ENCODE data around the gene KRT1. TPM values are rescaled to one million over a fixed set of nuclear protein-coding genes. Genes with fewer than 3 reads are reported as not detected.
"Not testable (repeated sequence)": the region's sequence is repeated elsewhere in the genome, so short reads cannot be mapped to it uniquely, and the experiment has no call there.

The KRT1 gene
- total RNA-seq, 2 experiments from 2014 or later, result not detected

DNA sequence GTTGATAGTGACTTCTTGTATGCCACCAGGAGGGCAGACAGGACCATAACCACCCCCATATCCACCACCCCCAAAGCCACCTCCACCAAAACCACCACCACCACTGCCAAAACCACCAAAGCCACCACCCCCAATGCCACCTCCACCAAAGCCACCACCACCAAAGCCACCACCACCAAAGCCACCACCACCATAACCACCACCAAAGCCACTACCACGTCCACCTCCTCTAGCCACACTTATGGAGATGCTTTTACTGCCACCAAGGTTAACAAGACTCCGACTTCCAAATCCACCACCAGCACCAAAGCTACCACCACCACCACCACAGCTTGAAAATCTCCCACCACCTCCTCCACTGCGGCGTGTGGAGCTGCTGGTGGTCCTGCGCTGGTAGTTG, 332 bp downstream of the KRT1 start:
- no peak for DNase-seq
- H3K27me3 Mint-ChIP-seq, result no peaks in the 10 kb centered on the region
- H3K4me1 Mint-ChIP-seq, result peaks cover 35% of the 10 kb centered on the region
- intact Hi-C loops (cut with DNase I, micrococcal nuclease), result no loop called here
- H3K27ac Mint-ChIP-seq, result no peak overlapping the region
- ATAC-seq, result no peak
- ChIA-PET POLR2A (no interaction called here), CTCF (interaction anchor here (0.6 to 0.9 kb wide), 3 partner anchors 18 to 1587 kb away, joined by 3 to 4 read pairs (median 3); no protein-coding TSS in a partner anchor)
- no peaks in the 10 kb centered on the region for H3K9me3 Mint-ChIP-seq (ENCODE audit: low read depth)
- H3K36me3 Mint-ChIP-seq (ENCODE audit: low read depth), result no peaks in the 10 kb centered on the region
- no peak overlapping the region for H3K4me3 Mint-ChIP-seq

- Mint-ChIP-seq H3K4me3 (no peak overlapping the region), H3K9me3 (ENCODE audit: low read depth) (no peaks in the 10 kb centered on the region), H3K27ac (no peak overlapping the region), H3K36me3 (ENCODE audit: low read depth) (no peaks in the 10 kb centered on the region), H3K27me3 (no peaks in the 10 kb centered on the region), H3K4me1 (peaks cover 36% of the 10 kb centered on the region)
- DNase-seq (no peak), ATAC-seq (no peak)
- intact Hi-C loops (cut with DNase I, micrococcal nuclease), result no loop called here
- ChIA-PET POLR2A (no interaction called here), CTCF (interaction anchor here (0.6 kb wide), 1 partner anchor 67 kb away, joined by 3 read pairs; no protein-coding TSS in a partner anchor)
Observed at GRCh38 chr12:52677671-52678070, 2.5 kb downstream of the KRT1 start.

- ChIA-PET POLR2A (no interaction called here), CTCF (interaction anchor here (0.5 to 0.6 kb wide), 2 partner anchors 9 to 1849 kb away, joined by 3 to 4 read pairs; no protein-coding TSS in a partner anchor)
- DNase-seq, result no peak
- intact Hi-C loops (cut with DNase I, micrococcal nuclease), result no loop called here
- H3K4me3 Mint-ChIP-seq, result no peak overlapping the region
- H3K9me3 Mint-ChIP-seq (ENCODE audit: low read depth), result no peaks in the 10 kb centered on the region
- H3K27me3 Mint-ChIP-seq, result no peaks in the 10 kb centered on the region
- H3K4me1 Mint-ChIP-seq, result peaks cover 31% of the 10 kb centered on the region
- H3K27ac Mint-ChIP-seq, result no peak overlapping the region
- no peak for ATAC-seq
- H3K36me3 Mint-ChIP-seq (ENCODE audit: low read depth), result no peaks in the 10 kb centered on the region
Observed at GRCh38 chr12:52677126-52677525, 3.1 kb downstream of the KRT1 start.

- POLR2A ChIA-PET, result no interaction called here
- no peak for ATAC-seq
- CTCF ChIA-PET, result interaction anchor here (2.0 kb wide), 1 partner anchor 209 kb away, joined by 6 read pairs; no protein-coding TSS in a partner anchor
Observed at GRCh38 chr12:52676163-52676562, 4.0 kb downstream of the KRT1 start.

GRCh38 chr12:52675301-52675701, 4.9 kb downstream of the KRT1 start:
- Mint-ChIP-seq H3K27ac (no peak overlapping the region), H3K4me3 (no peak overlapping the region), H3K27me3 (no peaks in the 10 kb centered on the region), H3K36me3 (ENCODE audit: low read depth) (no peaks in the 10 kb centered on the region), H3K4me1 (peaks cover 13% of the 10 kb centered on the region), H3K9me3 (ENCODE audit: low read depth) (no peaks in the 10 kb centered on the region)
- ChIA-PET CTCF (interaction anchor here (2.0 kb wide), 1 partner anchor 210 kb away, joined by 6 read pairs; no protein-coding TSS in a partner anchor), POLR2A (no interaction called here)
- intact Hi-C loops (cut with DNase I, micrococcal nuclease), result no loop called here
- no peak for ATAC-seq
- no peak for DNase-seq

More at GRCh38 chr12:52676163-52676562, 4.0 kb downstream of the KRT1 start:
- Mint-ChIP-seq H3K27me3 (no peaks in the 10 kb centered on the region), H3K27ac (no peak overlapping the region), H3K9me3 (ENCODE audit: low read depth) (no peaks in the 10 kb centered on the region), H3K4me1 (peaks cover 21% of the 10 kb centered on the region), H3K36me3 (ENCODE audit: low read depth) (no peaks in the 10 kb centered on the region), H3K4me3 (no peak overlapping the region)
- DNase-seq, result no peak
- intact Hi-C loops (cut with DNase I, micrococcal nuclease), result no loop called here

DNA sequence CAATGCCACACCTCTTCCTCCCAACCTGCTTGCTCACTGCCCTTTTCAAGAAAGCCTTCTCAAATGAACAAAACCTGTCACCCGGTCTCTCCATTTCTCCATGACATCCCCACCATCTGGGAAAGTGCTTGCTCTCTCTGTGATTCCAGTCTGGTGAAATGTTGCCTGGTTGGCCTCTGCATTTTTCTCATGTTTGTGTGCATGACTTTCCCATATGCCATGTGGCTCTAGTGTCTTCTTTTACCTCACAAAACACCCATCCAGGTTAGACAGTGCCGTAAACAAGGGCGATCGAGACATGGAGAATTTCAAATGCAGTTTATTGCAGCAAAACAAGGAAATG, 5.8 kb downstream of the KRT1 start:
- Mint-ChIP-seq H3K9me3 (ENCODE audit: low read depth) (no peaks in the 10 kb centered on the region), H3K27me3 (no peaks in the 10 kb centered on the region), H3K27ac (no peak overlapping the region), H3K4me1 (peaks cover 10% of the 10 kb centered on the region), H3K36me3 (ENCODE audit: low read depth) (no peaks in the 10 kb centered on the region), H3K4me3 (no peak overlapping the region)
- CTCF ChIA-PET, result interaction anchor here (2.0 kb wide), 1 partner anchor 211 kb away, joined by 6 read pairs; no protein-coding TSS in a partner anchor
- POLR2A ChIA-PET, result no interaction called here
- no peak for ATAC-seq
- DNase-seq, result no peak
- intact Hi-C loops (cut with DNase I, micrococcal nuclease), result no loop called here

GRCh38 chr12:52673713-52674432, 6.3 kb downstream of the KRT1 start:
- Mint-ChIP-seq H3K9me3 (ENCODE audit: low read depth) (no peaks in the 10 kb centered on the region), H3K27ac (no peak overlapping the region), H3K36me3 (ENCODE audit: low read depth) (no peaks in the 10 kb centered on the region), H3K4me3 (no peak overlapping the region), H3K27me3 (no peaks in the 10 kb centered on the region), H3K4me1 (peaks cover 10% of the 10 kb centered on the region)
- CTCF ChIA-PET, result interaction anchor here (2.0 kb wide), 1 partner anchor 211 kb away, joined by 6 read pairs; no protein-coding TSS in a partner anchor
- ATAC-seq (no peak), DNase-seq (no peak)
- POLR2A ChIA-PET, result no interaction called here
- intact Hi-C loops (cut with DNase I, micrococcal nuclease), result no loop called here

- CTCF ChIA-PET, result interaction anchor here (0.8 to 1.5 kb wide), 4 partner anchors 13 to 207 kb away, joined by 3 to 5 read pairs (median 4); no protein-coding TSS in a partner anchor
- DNase-seq (no peak), ATAC-seq (no peak)
- Mint-ChIP-seq H3K27me3 (no peaks in the 10 kb centered on the region), H3K4me1 (peaks cover 10% of the 10 kb centered on the region), H3K4me3 (no peak overlapping the region), H3K36me3 (ENCODE audit: low read depth) (no peaks in the 10 kb centered on the region), H3K9me3 (ENCODE audit: low read depth) (no peaks in the 10 kb centered on the region), H3K27ac (no peak overlapping the region)
- POLR2A ChIA-PET, result no interaction called here
- intact Hi-C loops (cut with DNase I, micrococcal nuclease), result no loop called here
Observed at GRCh38 chr12:52673217-52673616, 7.0 kb downstream of the KRT1 start.

DNA sequence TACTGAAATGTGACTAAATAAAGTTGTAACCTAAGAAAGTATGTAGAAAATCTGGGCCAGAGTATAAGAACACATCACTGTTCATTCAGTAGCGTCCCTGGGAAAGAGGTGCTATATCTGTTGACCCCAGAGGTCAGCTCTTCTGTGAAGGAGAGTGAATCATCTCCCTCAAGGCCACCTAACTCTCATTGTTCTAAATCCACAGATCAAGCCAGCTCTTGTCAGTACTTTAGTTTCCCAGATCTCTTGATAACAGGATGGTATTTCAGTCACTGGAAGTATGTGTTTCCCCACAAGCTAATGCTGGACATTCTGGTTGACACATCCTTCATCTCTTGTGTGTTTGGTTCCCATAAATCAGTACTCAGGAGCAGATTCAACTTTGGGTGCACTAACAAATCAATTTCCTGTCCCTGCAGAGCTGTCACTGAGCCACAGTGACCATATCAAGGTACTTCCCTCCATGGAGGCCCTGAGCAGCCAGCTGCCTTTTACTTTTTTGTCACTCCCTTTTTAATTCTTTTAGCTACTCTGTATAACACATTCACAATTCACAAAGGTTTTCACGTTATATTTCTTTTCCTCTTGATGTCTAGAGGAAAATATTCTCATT, 7.8 kb downstream of the KRT1 start:
- Mint-ChIP-seq H3K36me3 (ENCODE audit: low read depth) (no peaks in the 10 kb centered on the region), H3K27ac (no peak overlapping the region), H3K4me3 (no peak overlapping the region), H3K9me3 (ENCODE audit: low read depth) (no peaks in the 10 kb centered on the region), H3K4me1 (peaks cover 10% of the 10 kb centered on the region), H3K27me3 (no peaks in the 10 kb centered on the region)
- intact Hi-C loops (cut with DNase I, micrococcal nuclease), result no loop called here
- ChIA-PET CTCF (interaction anchor here (0.6 to 1.5 kb wide), 6 partner anchors 13 to 393 kb away, joined by 3 to 5 read pairs (median 3); no protein-coding TSS in a partner anchor), POLR2A (no interaction called here)
- ATAC-seq (no peak), DNase-seq (no peak)

GRCh38 chr12:52670961-52671360, 9.2 kb downstream of the KRT1 start:
- Mint-ChIP-seq H3K4me3 (no peak overlapping the region), H3K27me3 (no peaks in the 10 kb centered on the region), H3K36me3 (ENCODE audit: low read depth) (no peaks in the 10 kb centered on the region), H3K4me1 (peaks cover 4% of the 10 kb centered on the region), H3K9me3 (ENCODE audit: low read depth) (no peaks in the 10 kb centered on the region), H3K27ac (no peak overlapping the region)
- CTCF ChIA-PET, result no interaction called here
- ATAC-seq (no peak), DNase-seq (no peak)
- POLR2A ChIA-PET, result no interaction called here
- intact Hi-C loops (cut with DNase I, micrococcal nuclease), result no loop called here

GRCh38 chr12:52670506-52670905, 9.7 kb downstream of the KRT1 start:
- no peak for DNase-seq
- no peak for ATAC-seq
- Mint-ChIP-seq H3K4me3 (no peak overlapping the region), H3K4me1 (peaks cover 4% of the 10 kb centered on the region), H3K27ac (no peak overlapping the region), H3K9me3 (ENCODE audit: low read depth) (no peaks in the 10 kb centered on the region), H3K27me3 (no peaks in the 10 kb centered on the region), H3K36me3 (ENCODE audit: low read depth) (no peaks in the 10 kb centered on the region)
- POLR2A ChIA-PET, result no interaction called here
- CTCF ChIA-PET, result interaction anchor here (0.6 kb wide), 1 partner anchor 192 kb away, joined by 3 read pairs; no protein-coding TSS in a partner anchor
- intact Hi-C loops (cut with DNase I, micrococcal nuclease), result no loop called here

GRCh38 chr12:52669941-52670340, 10.3 kb downstream of the KRT1 start:
- H3K4me1 Mint-ChIP-seq; H3K27ac Mint-ChIP-seq; H3K9me3 Mint-ChIP-seq (ENCODE audit: low read depth); ATAC-seq; POLR2A ChIA-PET; H3K36me3 Mint-ChIP-seq (ENCODE audit: low read depth); intact Hi-C loops (cut with DNase I, micrococcal nuclease); H3K27me3 Mint-ChIP-seq; H3K4me3 Mint-ChIP-seq; DNase-seq: not testable (repeated sequence)
- CTCF ChIA-PET, result interaction anchor here (0.6 to 1.1 kb wide), 3 partner anchors 193 to 274 kb away, joined by 3 read pairs; no protein-coding TSS in a partner anchor

Measured in activated CD4-positive, alpha-beta T cell treated with anti-CD3 and anti-CD28 coated beads for 36 hours (primary cell).